GM12878 (cell line): ENCODE measurements around the gene APCDD1L. TPM values are rescaled to one million over a fixed set of nuclear protein-coding genes. Genes with fewer than 3 reads are reported as not detected.
A peak's percentile ranks its signal among the peaks of the same experiment; 100 is the strongest.

Experiments
- BRCA1 ChIP-seq: IDR thresholded peaks from 2 replicates; pipeline ENCODE4 v1.6.1; 2011; ENCODE audit warnings: low read depth, low read length, improper control_type of control experiment
- CEBPZ ChIP-seq: fragments of 150-350 bp; IDR thresholded peaks from 2 replicates; pipeline ENCODE4 v1.6.1; 2016; ENCODE audit warnings: low read depth, low read length
- CHD4 ChIP-seq: fragments of 200-600 bp; sonication (generic); IDR thresholded peaks from 2 replicates; pipeline ENCODE4 v1.6.1; 2016; ENCODE audit warnings: mild to moderate bottlenecking
- E4F1 ChIP-seq: fragments of 450-650 bp; IDR thresholded peaks from 2 replicates; pipeline ENCODE4 v1.6.1; 2018; ENCODE audit warnings: borderline replicate concordance, mild to moderate bottlenecking; ENCODE audit not compliant: partially characterized antibody
- EGR1 ChIP-seq, 2 experiments: IDR thresholded peaks; 1 replicate in 1 of 2; 2 replicates in 1 of 2; pipeline ENCODE4 v1.6.1; 2011 to 2012; ENCODE audit warnings: low read depth in 2 of 2, low read length in 2 of 2, borderline replicate concordance in 1 of 2, mild to moderate bottlenecking in 1 of 2, moderate library complexity in 1 of 2
- FOS ChIP-seq: IDR thresholded peaks from 3 replicates; pipeline ENCODE4 v1.6.1; 2011; ENCODE audit warnings: borderline replicate concordance; ENCODE audit not compliant: insufficient read length; ENCODE audit errors: extremely low read depth
- IKZF1 ChIP-seq: fragments of 450-650 bp; conservative IDR thresholded peaks from 2 replicates; pipeline ENCODE4 v1.6.1; 2017; ENCODE audit warnings: antibody characterized with exemption, mild to moderate bottlenecking
- KLF5 ChIP-seq: fragments of 450-650 bp; IDR thresholded peaks from 2 replicates; pipeline ENCODE4 v1.6.1; 2014; ENCODE audit warnings: mild to moderate bottlenecking; ENCODE audit not compliant: partially characterized antibody
- MLLT1 ChIP-seq: fragments of 450-650 bp; IDR thresholded peaks from 2 replicates; pipeline ENCODE4 v1.6.1; 2016; ENCODE audit warnings: mild to moderate bottlenecking
- NFXL1 ChIP-seq: fragments of 450-650 bp; IDR thresholded peaks from 2 replicates; pipeline ENCODE4 v1.6.1; 2017; ENCODE audit warnings: antibody characterized with exemption, mild to moderate bottlenecking, borderline replicate concordance
- NR2C1 ChIP-seq: fragments of 450-650 bp; IDR thresholded peaks from 2 replicates; pipeline ENCODE4 v1.6.1; 2017; ENCODE audit warnings: antibody characterized with exemption, mild to moderate bottlenecking, moderate library complexity
- RUNX3 ChIP-seq: IDR thresholded peaks from 2 replicates; pipeline ENCODE4 v1.6.1; 2012; ENCODE audit warnings: low read length, inconsistent platforms
- SIN3A ChIP-seq: IDR thresholded peaks from 2 replicates; pipeline ENCODE4 v1.6.1; 2012; ENCODE audit warnings: low read depth, low read length, improper control_type of control experiment
- SMARCA5 ChIP-seq: fragments of 450-650 bp; IDR thresholded peaks from 2 replicates; pipeline ENCODE4 v1.6.1; 2017; ENCODE audit warnings: mild to moderate bottlenecking
- SMC3 ChIP-seq: IDR thresholded peaks from 2 replicates; pipeline ENCODE4 v1.6.1; 2011; ENCODE audit warnings: low read length, improper control_type of control experiment, borderline replicate concordance
- SPI1 ChIP-seq: IDR thresholded peaks from 2 replicates; pipeline ENCODE4 v1.6.1; 2011; ENCODE audit warnings: low read depth, mild to moderate bottlenecking, low read length, moderate library complexity, borderline replicate concordance; ENCODE audit not compliant: insufficient read depth
- SREBF2 ChIP-seq: IDR thresholded peaks from 2 replicates; pipeline ENCODE4 v1.6.1; 2012; ENCODE audit warnings: mild to moderate bottlenecking, low read length
- SRF ChIP-seq, 2 experiments: IDR thresholded peaks; 2 replicates each; pipeline ENCODE4 v1.6.1; 2011; ENCODE audit warnings: low read depth in 2 of 2, low read length in 2 of 2, mild to moderate bottlenecking in 1 of 2, moderate library complexity in 1 of 2
- ZNF687 ChIP-seq: fragments of 450-650 bp; IDR thresholded peaks from 2 replicates; pipeline ENCODE4 v1.6.1; 2017; ENCODE audit warnings: mild to moderate bottlenecking, moderate library complexity
- polyA plus RNA-seq, 11 experiments: library from polyadenylated mRNA; depleted of rRNA in 4 of 11; unstranded in 6 of 11; stranded (reverse) in 5 of 11; fragments of >200 nt; fragmentation: Nextera tagmentation in 4 of 11; fragmentation: Illumina TruSeq in 1 of 11; extraction: Ambion mirVana in 4 of 11; extraction: Trizol in 1 of 11; gene quantifications; 1 replicate in 1 of 11; 2 replicates in 10 of 11; pipeline versions ENCODE4 v1.2.1 to v1.2.3, GENCODE V29; 2011 to 2016; ENCODE audit warnings: inconsistent platforms in 2 of 11, missing spikeins in 2 of 11, low read depth in 1 of 11
- total RNA-seq, 4 experiments: library from RNA; depleted of rRNA in 3 of 4; stranded (reverse); fragments of >200 nt in 3 of 4; fragmentation: Illumina TruSeq in 1 of 4; extraction: Trizol in 1 of 4; gene quantifications; 2 replicates each; pipeline versions ENCODE4 v1.2.1 to v1.2.3, GENCODE V29; 2013 to 2021

APCDD1L gene
- total and polyA plus RNA-seq, 10 of the 15 experiments (the other 5 are each of a cell fraction or from before 2014, with no cell fraction given) = 0.14 to 0.50 TPM; not detected in 8

DNA sequence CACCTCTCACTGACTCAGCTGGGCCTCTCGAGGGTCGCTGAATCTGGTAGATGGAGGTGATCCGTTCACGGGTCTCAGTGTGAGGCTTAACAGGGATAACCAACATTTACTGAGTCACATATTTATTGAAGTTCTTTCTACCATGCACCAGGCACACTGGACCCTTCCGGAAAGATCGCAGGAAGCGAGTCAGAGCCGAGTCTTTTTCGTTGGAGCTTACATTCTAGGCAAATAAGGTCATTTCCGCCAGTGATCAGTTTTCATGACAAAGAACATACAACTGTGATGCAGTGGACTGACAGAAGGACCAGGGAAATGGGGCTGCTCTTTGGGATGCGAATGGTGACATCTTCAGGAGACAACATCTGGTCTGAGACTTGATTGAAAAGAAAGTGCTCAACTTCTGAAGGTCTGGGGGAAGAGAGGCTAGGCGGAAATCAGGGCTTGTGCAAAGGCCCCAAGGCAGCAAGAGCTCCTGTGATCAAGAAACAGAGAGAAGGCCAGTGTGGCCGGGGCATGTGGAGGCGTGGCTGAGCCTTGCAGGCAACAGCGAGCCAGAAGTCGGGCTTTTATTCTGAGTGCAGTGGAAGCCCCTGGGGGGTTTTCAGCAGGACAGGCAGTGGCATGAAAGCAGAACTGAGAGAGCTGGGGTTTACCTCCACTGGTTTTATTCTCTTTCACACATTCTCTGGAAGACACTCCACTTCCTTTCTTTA, 56.7 kb downstream of the APCDD1L start (continued):
- TF ChIP-seq SREBF2 (no peak), NR2C1 (no peak), SRF (IDR thresholded peaks at IDR 0.05; ENCODE audit: low read depth in 2 of 2, low read length in 2 of 2) (peak; percentile 88 to 96), EGR1 (IDR thresholded peaks at IDR 0.05; ENCODE audit: borderline replicate concordance in 1 of 2, low read depth in 2 of 2, low read length in 2 of 2) (no peak; a peak in 1 of 3 replicates), BRCA1 (no peak), FOS (no peak), SMC3 (no peak; the same call in 1 of the 2 replicates), CEBPZ (no peak), SIN3A (no peak), SMARCA5 (peak; percentile 90), E4F1 (no peak), CHD4 (no peak), RUNX3 (peak; percentile 94), MLLT1 (peak; percentile 65; the same call in 1 of the 2 replicates), ZNF687 (peak; percentile 70), KLF5 (no peak), SPI1 (peak; percentile 99), IKZF1 (peak; percentile 95), NFXL1 (no peak)
